Adipose tissue (tissue), 3 donors: ENCODE results near the gene SBNO1. TPM values are rescaled to one million over a fixed set of nuclear protein-coding genes. Genes with fewer than 3 reads are reported as not detected.
"Not testable (repeated sequence)": the region's sequence is repeated elsewhere in the genome, so short reads cannot be mapped to it uniquely, and the experiment has no call there.

Source experiments
- H3K27ac ChIP-seq: one replicate; pipeline ENCODE4 v1.5.1; 2013; ENCODE audit warnings: low read depth, low read length
- WGBS, 3 donors: extraction: QIAGEN DNeasy Blood & Tissue Kit; methylation state at CpG; one replicate each; pipeline ENCODE4 v1.1.7; 2013; 5-methylcytosine and 5-hydroxymethylcytosine counted together
- polyA plus RNA-seq, 3 donors: library from polyadenylated mRNA; stranded (reverse); fragments of 200-250 nt; gene quantifications; one replicate each; pipeline ENCODE4 v1.2.3, GENCODE V29; 2013
- donor health status: healthy with polysubstance abuse.
- donor health status: Bipolar disorder and iron deficiency.
- donor health status: healthy.

Gene SBNO1
- polyA plus RNA-seq, 3 donors: 2.9 to 5.2 (median 4.9) TPM

DNA sequence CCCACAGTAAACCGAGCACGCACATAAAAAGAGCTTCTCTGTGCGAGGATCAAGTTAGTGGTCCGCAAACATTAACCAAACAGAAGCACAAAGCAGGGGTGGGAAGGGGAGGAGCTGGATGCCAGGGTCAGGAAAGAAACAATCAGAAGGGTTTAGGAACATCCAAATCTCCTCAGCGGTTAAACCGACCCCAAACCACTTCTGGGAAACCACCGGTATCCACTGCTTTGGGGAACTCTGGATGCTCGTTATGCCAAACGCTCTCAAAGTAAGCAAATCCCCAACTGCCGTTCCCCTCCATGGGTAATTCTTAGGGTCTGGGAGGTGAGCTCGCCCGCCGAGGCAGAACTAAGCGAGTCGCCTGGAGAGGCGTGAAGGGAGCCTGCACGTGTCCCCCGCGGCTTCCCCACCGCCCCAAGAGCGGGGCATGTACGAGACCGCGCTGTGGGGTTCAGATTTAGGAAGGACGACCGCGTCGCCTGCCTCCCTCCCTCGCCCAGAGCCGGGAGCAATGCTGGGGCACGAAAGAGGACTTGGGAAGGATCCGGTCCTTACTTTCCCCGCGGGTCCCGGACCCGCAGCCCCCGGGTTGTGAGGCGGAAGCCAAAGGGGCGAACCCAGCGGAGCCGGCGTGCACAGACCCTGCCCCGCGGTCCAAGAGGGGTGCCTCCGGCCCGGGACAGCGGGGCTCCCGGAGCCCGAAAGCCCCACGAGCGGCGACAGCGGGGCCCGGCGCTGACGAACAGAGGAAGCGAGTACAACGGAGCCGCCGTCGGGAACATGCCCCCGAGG lies 711 bp downstream of the SBNO1 start:
- peak overlapping the region; percentile 7 for H3K27ac ChIP-seq
- 0 to 1% (median 1%) methylated on average over 50 to 62 of the region's 62 CpGs for WGBS, 3 donors

DNA sequence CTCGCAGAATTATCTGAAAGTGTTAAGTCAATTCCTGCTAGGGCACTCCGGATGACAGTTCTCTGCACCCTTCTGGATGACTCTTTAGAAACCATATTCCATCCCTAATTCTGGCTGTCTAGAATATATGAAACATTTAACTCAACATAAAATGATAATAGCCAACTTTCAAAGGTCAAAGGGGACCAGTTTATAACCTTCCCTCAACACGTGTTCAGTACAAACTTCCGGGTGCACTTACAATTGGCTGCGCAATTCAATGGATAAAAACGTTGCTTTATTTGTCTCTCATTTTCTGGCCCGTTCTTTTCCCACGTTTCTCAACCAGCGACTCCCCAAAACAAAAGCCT lies 1.3 kb downstream of the SBNO1 start:
- no peak overlapping the region for H3K27ac ChIP-seq
- WGBS, 3 donors: 1 to 4% (median 1%) methylated on average over 9 of the region's 9 CpGs

DNA sequence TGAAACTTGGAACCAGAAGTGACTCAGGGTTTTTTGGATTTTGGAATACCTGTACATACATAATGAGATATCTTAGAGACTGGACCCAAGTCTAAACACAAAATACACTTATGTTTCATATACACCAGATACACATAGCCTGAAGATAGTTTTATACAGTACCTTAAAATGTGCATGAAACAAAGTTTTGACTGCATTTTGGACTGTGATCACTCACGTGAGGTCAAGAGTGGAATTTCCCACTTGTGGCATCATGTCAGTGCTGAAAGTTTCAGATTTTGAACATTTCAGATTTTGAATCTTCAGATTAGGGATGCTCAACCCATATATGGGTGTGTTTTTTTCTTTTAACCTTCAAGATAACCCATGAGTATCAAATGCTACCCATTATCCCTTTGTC lies 6.6 kb downstream of the SBNO1 start:
- 72 to 79% (median 76%) methylated on average over 1 of the region's 1 CpG for WGBS, 3 donors
- H3K27ac ChIP-seq: no peak overlapping the region

DNA sequence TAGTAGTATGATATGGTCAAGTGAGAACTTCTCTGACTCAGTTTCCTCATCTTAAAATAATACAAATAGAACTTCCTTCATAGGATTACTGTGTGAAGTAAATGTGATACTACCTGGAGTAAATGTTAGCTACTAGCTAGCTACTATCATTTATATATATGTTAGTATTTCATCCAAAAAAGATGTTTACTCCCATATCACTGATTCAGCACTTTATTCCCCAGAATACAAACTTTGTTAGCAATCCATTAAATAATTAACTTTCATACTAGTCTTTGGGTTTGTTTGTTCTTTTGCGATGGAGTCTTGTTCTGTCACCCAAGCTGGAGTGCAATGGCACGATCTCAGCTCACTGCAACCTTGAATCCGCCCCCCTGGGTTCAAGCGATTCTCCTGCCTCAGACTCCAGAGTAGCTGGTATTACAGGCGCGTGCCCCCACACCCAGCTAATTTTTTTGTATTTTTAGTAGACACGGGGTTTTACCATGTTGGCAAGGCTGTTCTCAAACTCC lies 8.4 kb downstream of the SBNO1 start:
- H3K27ac ChIP-seq: no peak overlapping the region
- WGBS, 3 donors: 72 to 80% (median 77%) methylated on average over 7 of the region's 7 CpGs

DNA sequence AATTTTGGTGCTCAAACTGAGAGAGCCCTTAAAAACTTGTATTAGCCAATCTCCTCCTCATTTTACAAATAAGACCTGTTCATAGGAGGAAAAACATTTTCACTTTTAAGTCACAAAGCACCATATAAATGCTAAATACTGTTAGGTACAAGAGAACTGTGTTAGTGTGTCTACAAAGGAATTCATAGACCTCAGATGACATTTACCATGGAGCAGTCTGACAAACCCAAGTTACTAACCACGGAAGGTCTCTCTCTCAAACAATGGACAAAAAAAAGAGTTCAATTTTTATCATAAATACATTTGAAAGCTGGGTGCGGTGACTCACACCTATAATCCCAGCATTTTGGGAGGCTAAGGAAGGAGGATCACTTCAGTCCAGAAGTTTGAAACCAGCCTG lies 10.0 kb downstream of the SBNO1 start:
- 86 to 91% (median 88%) methylated on average over 2 of the region's 2 CpGs for WGBS, 3 donors
- no peak overlapping the region for H3K27ac ChIP-seq

DNA sequence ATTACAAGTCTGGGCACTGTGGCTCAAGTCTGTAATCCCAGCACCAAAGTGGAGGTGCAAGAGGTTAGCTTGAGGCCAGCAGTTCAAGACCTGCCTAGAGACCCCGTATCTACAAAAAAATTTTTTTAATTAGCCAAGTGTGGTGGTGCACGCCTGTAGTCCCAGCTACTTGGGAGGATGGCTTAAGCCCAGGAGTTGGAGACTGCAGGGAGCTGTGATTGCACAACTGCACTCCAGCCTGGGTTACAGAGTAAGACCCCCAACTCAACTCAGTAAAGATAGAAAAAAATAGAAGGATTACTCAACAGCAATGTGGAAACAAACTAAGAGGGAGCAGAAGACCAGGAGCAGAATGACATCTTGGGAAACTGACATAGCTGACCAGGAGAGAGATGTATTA lies 13.3 kb downstream of the SBNO1 start:
- H3K27ac ChIP-seq: no peak overlapping the region
- 93 to 98% (median 96%) methylated on average over 2 of the region's 2 CpGs for WGBS, 3 donors

DNA sequence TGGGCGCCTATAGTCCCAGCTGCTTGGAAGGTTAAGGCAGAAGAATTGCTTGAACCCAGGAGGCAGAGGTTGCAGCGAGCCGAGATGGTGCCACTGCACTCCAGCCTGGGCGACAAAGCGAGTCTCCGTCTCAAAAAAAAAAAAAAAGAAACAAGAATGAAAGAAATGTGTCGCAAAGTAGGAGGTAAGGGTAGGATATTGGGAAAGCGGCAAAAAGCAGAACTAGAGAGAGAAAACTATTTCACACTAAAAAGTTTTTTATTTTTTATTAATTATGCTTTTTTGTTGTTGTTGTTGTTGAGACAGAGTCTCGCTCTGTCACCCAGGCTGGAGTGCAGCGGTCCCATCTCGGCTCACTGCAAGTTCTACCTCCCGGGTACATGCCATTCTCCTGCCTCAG lies 17.7 kb downstream of the SBNO1 start:
- 72 to 92% (median 76%) methylated on average over 12 of the region's 12 CpGs for WGBS, 3 donors
- no peak overlapping the region for H3K27ac ChIP-seq

DNA sequence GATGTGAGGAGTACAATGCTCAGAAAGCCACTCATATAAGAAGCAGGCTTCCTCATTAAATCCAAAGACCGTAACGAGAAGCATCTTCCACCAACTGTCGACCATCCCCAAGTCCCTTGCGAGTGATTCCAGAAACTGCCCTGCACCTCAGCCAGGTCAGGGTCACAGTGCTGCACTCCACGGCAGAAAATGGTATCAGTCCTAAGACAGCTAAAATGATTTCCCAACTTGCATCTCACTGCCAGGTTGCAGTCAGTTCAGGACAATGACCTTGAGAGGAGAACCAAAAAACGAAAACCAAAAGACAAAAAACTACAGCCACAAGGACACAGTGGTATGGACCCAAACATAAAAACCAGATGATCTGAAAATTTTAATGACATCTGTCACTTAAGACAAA lies 20.6 kb downstream of the SBNO1 start:
- H3K27ac ChIP-seq: no peak overlapping the region
- 69 to 84% (median 75%) methylated on average over 6 of the region's 6 CpGs for WGBS, 3 donors

DNA sequence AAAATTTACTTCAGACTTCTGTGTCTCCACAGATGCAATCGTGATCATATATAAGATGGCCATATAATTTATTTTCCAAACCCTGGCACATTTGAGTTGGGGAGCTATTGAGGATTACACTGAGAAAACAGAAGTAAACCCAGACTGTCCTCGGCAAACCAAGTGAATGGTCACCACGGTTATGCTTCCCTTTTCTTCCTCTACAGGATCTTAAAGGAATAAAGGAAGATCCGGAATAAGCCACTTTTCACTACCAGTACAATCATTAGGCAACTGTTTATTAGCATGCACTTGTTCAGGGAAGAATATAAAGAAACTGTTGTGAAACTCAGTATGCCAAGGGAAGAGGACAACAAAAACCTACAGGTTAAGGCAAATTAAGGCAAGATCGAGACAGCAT lies 27.6 kb downstream of the SBNO1 start:
- WGBS, 3 donors: 68 to 83% (median 70%) methylated on average over 5 of the region's 5 CpGs
- no peak overlapping the region for H3K27ac ChIP-seq

DNA sequence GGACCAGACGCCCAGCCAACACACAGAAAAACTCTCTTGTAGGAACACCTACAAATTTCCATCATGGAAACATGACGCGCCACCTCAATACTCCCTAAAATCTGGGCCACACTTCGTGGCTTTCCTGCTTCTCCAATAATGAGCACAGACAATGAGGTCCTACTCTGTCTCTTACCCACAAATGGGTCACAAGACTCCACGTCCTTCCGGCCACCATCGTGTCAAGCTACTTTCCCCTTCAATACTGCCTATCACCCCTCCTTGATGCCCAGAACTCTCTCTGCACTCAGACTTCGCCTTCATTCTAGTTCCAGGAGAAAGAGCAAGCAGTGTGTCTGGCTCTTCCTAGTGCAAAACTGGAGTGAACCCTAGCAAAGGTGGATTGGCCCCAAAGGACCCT lies 28.1 kb downstream of the SBNO1 start:
- H3K27ac ChIP-seq: no peak overlapping the region
- 88 to 93% (median 90%) methylated on average over 8 of the region's 8 CpGs for whole genome bisulfite sequencing, 3 donors

DNA sequence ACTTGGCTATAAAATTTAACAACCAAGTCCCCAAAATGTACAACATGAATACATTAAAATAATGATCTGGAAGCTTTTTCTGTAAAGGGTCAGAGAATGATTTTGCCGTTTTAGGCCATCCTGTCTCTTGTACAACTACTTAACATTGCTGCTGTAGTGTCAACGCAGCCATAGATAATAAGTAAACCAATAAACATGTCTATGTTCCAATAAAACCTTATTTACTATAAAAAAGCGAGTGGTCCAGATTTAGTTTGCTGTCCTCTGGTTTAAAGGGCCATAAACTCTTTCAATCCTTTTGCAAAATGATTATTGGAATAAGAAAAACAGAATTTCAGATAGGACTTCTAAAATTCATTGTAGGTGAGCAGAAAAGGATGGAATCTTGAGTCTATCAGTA lies 29.2 kb downstream of the SBNO1 start:
- WGBS, 3 donors: 81 to 88% (median 85%) methylated on average over 3 of the region's 3 CpGs
- no peak overlapping the region for H3K27ac ChIP-seq

DNA sequence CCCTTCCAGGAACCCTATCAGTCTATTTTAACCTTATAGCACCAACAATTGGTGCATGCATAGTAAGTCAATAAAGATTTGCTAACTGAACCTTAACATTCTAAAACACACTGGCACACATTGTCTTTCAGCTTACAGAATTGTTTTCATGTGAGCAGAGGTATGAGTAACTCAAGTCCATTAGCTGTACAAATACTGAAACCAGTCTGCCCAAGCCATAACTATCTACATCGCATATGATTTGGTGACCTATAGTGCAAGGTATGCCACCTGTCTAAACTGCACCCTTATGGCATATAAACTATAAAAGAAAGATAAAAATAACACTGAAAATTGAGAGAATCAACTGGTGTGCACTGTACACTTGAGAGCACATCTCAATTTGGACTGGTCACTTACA lies 34.8 kb downstream of the SBNO1 start:
- H3K27ac ChIP-seq: no peak overlapping the region
- WGBS, 3 donors: 94 to 97% (median 94%) methylated on average over 1 of the region's 1 CpG

DNA sequence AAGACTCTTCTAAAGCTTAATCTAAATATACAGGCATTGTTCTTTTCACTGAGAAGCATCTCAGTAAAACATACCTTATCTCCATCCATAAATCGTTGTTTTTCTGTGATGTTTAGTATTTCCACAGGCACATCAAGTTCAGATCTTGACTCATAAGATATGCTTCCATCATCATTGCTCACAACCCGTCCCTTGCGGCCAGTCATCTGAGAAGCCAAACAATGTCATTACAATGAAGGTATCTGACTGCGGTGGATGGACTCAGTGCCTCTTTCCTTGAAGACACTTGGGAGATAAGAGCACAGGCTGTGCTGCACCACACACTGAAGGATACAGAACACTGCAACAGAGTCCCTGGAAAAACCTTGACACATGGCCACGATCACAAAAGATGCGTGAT lies 44.8 kb downstream of the SBNO1 start:
- WGBS, 3 donors: 92 to 95% (median 94%) methylated on average over 6 of the region's 6 CpGs
- H3K27ac ChIP-seq: no peak overlapping the region

DNA sequence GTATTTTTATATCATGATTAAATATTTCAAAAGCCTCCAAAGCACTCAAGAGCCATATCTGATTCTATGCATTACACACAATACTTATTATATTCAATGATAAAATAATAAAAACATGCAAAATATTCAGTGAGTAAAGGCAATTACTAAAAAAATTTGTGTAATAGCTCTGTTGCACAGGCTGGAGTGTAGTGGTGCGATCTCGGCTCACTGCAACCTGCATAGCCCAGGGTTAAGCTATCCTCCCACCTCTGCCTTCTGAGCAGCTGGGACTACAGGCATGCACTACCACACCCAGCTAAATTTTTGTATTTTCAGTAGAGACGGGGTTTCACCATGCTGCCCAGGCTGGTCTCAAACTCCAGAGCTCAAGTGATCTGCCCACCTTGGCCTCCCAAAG lies 45.4 kb downstream of the SBNO1 start:
- WGBS, 3 donors: 91 to 95% (median 95%) methylated on average over 3 of the region's 3 CpGs
- H3K27ac ChIP-seq: no peak overlapping the region

DNA sequence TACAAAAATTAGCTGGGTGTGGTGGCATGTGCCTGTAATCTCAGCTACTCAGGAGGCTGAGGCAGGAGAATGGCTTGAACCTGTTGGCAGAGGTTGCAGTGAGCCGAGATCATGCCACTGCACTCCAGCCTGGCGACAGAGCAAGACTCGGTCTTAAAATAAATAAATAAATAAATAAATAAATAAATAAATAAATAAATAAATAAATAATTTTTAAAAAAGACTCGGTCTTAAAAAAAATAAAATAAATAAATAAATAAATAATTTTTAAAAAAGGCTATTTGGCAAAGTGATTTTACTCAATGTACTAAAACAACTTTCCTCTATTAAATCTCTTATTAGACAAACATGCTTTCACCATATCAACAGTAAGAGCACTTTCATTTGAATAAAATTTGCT lies 51.6 kb downstream of the SBNO1 start:
- 92 to 95% (median 93%) methylated on average over 4 of the region's 4 CpGs for WGBS, 3 donors

DNA sequence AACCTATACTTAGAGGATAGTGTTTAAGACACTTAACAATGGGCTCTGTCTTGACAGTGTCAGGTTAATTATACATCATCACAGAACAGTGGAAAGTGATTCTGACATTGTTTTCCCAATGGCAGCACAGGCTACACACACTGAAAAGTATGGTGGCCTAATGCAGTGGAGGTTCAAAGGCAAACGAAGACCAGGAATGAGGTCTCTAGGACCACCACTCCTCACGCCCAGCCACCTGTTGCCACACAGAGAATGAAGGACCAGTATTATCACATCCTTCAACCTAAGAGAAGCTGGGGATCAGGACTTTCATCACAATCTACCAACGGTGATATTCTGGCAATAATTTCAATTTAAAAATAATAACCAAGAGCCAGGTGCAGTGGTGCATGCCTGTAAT lies 58.4 kb downstream of the SBNO1 start:
- no peak overlapping the region for H3K27ac ChIP-seq
- 89 to 91% (median 90%) methylated on average over 3 of the region's 3 CpGs for WGBS, 3 donors

More for the DNA sequence above, 51.6 kb downstream of the SBNO1 start:
- H3K27ac ChIP-seq: not testable (repeated sequence)

DNA sequence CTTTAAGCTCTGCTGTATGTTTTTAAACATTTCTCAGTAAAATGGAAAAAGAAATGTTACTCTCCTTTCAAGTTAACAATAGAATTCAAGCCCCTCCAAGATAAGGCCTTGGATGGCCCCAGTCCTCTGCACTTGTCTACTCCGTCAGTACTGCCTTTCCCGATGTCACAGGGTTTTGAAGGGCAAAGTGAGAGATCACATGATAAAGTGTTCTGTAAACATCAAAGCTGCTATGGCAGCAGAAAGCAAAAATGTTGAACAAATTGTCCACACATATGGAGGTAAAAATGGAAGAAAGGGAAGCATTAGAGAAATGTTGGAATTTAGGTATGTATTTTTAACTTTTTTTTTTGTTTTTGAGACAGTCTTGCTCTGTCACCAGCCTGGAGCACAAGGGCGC lies 59.5 kb downstream of the SBNO1 start:
- 65 to 79% (median 78%) methylated on average over 3 of the region's 3 CpGs for WGBS, 3 donors

DNA sequence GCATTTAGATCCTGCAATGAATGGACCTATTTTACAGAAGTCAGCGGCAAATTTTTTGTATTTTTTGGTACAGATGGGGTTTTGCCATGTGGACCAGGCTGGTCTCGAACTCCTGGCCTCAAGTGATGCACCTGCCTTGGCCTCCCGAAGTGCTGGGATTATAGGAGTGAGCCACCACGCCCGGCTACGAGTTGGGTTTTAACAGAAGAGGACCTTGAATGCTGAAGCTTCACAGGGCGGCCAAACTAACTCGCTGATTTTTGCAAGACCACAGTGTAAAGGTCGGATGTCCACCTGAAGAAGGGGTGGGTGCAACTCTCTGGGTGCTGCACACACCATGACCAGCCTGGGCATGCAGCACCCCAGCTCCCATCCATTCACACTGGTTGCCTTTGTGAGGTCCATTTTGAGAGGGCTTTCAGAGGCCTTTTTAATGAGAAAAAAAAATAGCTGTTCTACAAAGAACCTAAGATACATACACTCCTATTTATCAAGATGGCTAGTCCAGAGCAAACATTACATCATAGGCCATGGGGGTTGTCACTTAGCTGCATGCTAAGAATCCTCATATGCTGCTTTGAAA lies 71.4 kb downstream of the SBNO1 start:
- H3K27ac ChIP-seq: no peak overlapping the region
- 90 to 95% (median 92%) methylated on average over 9 of the region's 9 CpGs for WGBS, 3 donors

More for the DNA sequence above, 59.5 kb downstream of the SBNO1 start:
- H3K27ac ChIP-seq: no peak overlapping the region

DNA sequence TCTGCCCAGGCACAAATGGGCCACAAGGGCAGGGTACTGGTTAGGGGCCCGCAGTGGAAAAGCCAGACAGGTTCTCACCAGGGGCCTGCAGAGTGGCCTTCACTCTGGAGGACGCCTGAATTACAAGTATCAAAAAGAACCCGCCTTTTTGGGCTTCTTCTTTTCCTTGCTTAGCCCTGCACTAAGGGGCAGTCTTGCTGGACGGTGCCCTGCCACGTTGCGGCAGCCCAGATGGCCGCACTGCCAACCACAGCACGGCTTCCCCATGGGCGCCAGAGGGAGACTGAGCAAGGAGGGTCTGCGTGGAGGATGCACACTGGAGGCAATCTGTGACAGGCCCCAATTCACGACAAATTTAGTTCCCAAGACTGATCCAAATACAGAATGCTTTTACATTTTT lies 74.7 kb downstream of the SBNO1 start:
- no peak overlapping the region for H3K27ac ChIP-seq
- WGBS, 3 donors: 91 to 95% (median 94%) methylated on average over 11 of the region's 11 CpGs

DNA sequence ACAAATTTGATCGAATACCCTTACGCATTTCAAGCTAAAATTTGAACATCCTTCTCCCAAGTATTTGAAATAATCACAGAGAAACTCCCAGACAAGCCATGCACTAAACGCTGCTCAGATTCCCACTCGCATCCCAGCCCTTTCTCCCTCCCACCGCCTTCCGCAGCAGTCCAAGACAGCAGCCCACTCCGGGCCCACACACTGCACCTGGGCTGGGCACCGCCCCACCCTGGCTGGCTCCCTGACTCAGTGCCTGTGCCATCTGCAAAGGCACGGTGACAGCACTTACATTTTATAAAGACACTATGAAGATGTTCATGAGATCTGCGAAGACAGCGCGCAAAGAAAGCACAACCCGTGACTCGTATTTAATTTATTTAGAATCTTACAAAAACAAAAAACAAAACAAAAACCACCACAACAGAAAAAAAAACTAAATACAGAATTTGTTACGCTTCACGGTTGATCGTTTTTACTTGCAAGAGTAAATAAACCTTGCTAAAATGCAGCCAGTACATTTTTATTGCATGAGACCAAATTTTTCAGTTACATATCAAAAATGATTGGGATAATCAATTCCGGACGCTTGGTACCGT lies 75.8 kb downstream of the SBNO1 start:
- WGBS, 3 donors: 94 to 95% (median 95%) methylated on average over 20 of the region's 20 CpGs
- no peak overlapping the region for H3K27ac ChIP-seq
